GM12878 (cell line): ENCODE measurements around the gene DDX56. TPM values are rescaled to one million over a fixed set of nuclear protein-coding genes. Genes with fewer than 3 reads are reported as not detected.

Experiments
- FOS ChIP-seq: IDR thresholded peaks from 3 replicates; pipeline ENCODE4 v1.6.1; 2011; ENCODE audit warnings: borderline replicate concordance; ENCODE audit not compliant: insufficient read length; ENCODE audit errors: extremely low read depth
- IKZF1 ChIP-seq: fragments of 450-650 bp; conservative IDR thresholded peaks from 2 replicates; pipeline ENCODE4 v1.6.1; 2017; ENCODE audit warnings: antibody characterized with exemption, mild to moderate bottlenecking
- MXI1 ChIP-seq: fragments of 150-350 bp; IDR thresholded peaks from 2 replicates; pipeline ENCODE4 v1.6.1; 2011; ENCODE audit warnings: low read depth, mild to moderate bottlenecking, inconsistent platforms, low read length, improper control_type of control experiment
- NFYA ChIP-seq: IDR thresholded peaks from 2 replicates; pipeline ENCODE4 v1.6.1; 2011; ENCODE audit warnings: low read depth, mild to moderate bottlenecking, low read length, improper control_type of control experiment, borderline replicate concordance
- NR2F1 ChIP-seq: fragments of 450-650 bp; conservative IDR thresholded peaks from 2 replicates; pipeline ENCODE4 v1.6.1; 2017; ENCODE audit warnings: mild to moderate bottlenecking
- SMARCA5 ChIP-seq: fragments of 450-650 bp; IDR thresholded peaks from 2 replicates; pipeline ENCODE4 v1.6.1; 2017; ENCODE audit warnings: mild to moderate bottlenecking
- SPI1 ChIP-seq: IDR thresholded peaks from 2 replicates; pipeline ENCODE4 v1.6.1; 2011; ENCODE audit warnings: low read depth, mild to moderate bottlenecking, low read length, moderate library complexity, borderline replicate concordance; ENCODE audit not compliant: insufficient read depth
- TAF1 ChIP-seq: IDR thresholded peaks from 2 replicates; pipeline ENCODE4 v1.6.1; 2011; ENCODE audit warnings: mild to moderate bottlenecking, low read depth, low read length, borderline replicate concordance
- ZNF207 ChIP-seq: fragments of 450-650 bp; IDR thresholded peaks from 2 replicates; pipeline ENCODE4 v1.6.1; 2014; ENCODE audit warnings: antibody characterized with exemption, mild to moderate bottlenecking, borderline replicate concordance
- ZNF622 ChIP-seq: fragments of 450-650 bp; IDR thresholded peaks from 2 replicates; pipeline ENCODE4 v1.6.1; 2017; ENCODE audit warnings: mild to moderate bottlenecking, inconsistent platforms
- polyA plus RNA-seq, 11 experiments: library from polyadenylated mRNA; depleted of rRNA in 4 of 11; unstranded in 6 of 11; stranded (reverse) in 5 of 11; fragments of >200 nt; fragmentation: Nextera tagmentation in 4 of 11; fragmentation: Illumina TruSeq in 1 of 11; extraction: Ambion mirVana in 4 of 11; extraction: Trizol in 1 of 11; gene quantifications; 1 replicate in 1 of 11; 2 replicates in 10 of 11; pipeline versions ENCODE4 v1.2.1 to v1.2.3, GENCODE V29; 2011 to 2016; ENCODE audit warnings: inconsistent platforms in 2 of 11, missing spikeins in 2 of 11, low read depth in 1 of 11
- total RNA-seq, 4 experiments: library from RNA; depleted of rRNA in 3 of 4; stranded (reverse); fragments of >200 nt in 3 of 4; fragmentation: Illumina TruSeq in 1 of 4; extraction: Trizol in 1 of 4; gene quantifications; 2 replicates each; pipeline versions ENCODE4 v1.2.1 to v1.2.3, GENCODE V29; 2013 to 2021
- TF ChIP-seq, protein P1 (sequence below): IDR thresholded peaks from 2 replicates; pipeline ENCODE4 v1.6.1; 2012; ENCODE audit warnings: mild to moderate bottlenecking, low read depth, low read length
- TF ChIP-seq, protein P2 (sequence below): IDR thresholded peaks from 2 replicates; pipeline ENCODE4 v1.6.1; 2012; ENCODE audit warnings: improper control_type of control experiment, low read depth, low read length; ENCODE audit not compliant: insufficient replicate concordance
- TF ChIP-seq, protein P3 (sequence below): fragments of 450-650 bp; IDR thresholded peaks from 2 replicates; pipeline ENCODE4 v1.6.1; 2017; ENCODE audit warnings: mild to moderate bottlenecking, moderate library complexity

The DDX56 gene
- total and polyA plus RNA-seq, 10 of the 15 experiments (the other 5 are each of a cell fraction or from before 2014, with no cell fraction given), result 19.8 to 136 (median 81.3) TPM

DNA sequence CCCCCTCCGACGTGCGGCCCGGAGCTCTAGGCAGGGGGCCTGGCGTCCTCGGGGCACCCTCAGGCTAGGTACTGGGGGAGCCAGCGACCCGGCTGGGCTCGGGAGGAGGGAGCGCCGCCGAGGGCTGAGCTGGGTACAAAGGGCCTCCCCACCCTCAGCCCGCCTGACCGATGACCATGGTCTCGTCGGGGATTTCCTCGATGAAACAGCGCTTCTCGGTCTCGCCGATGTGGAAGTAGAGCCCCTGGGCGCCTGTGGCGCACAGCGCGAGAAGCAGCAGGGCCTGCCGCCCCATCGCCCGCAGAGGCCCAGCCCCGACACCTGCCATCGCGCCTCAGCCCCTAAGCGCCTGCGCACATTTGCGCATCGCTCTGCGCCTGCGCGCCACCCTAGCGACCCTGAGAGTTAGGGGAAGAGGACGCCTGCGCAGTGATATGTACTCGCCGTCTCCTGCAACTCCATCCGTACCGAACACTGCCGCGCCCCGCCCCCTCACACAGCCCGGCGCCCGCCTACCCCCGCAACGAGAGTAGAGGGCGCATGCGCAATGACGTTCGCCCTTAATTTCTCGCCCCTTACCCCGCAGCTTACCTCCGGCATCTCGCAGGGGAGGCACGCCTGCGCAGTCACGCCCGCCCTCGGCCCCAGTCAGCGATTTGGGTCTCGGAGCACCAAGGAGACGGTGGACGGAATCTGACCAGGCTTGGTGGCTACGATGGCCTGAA, 8.3 kb upstream of the DDX56 start, which contains the start of gene TMED4 (continued):
- TF ChIP-seq, protein P1, sequence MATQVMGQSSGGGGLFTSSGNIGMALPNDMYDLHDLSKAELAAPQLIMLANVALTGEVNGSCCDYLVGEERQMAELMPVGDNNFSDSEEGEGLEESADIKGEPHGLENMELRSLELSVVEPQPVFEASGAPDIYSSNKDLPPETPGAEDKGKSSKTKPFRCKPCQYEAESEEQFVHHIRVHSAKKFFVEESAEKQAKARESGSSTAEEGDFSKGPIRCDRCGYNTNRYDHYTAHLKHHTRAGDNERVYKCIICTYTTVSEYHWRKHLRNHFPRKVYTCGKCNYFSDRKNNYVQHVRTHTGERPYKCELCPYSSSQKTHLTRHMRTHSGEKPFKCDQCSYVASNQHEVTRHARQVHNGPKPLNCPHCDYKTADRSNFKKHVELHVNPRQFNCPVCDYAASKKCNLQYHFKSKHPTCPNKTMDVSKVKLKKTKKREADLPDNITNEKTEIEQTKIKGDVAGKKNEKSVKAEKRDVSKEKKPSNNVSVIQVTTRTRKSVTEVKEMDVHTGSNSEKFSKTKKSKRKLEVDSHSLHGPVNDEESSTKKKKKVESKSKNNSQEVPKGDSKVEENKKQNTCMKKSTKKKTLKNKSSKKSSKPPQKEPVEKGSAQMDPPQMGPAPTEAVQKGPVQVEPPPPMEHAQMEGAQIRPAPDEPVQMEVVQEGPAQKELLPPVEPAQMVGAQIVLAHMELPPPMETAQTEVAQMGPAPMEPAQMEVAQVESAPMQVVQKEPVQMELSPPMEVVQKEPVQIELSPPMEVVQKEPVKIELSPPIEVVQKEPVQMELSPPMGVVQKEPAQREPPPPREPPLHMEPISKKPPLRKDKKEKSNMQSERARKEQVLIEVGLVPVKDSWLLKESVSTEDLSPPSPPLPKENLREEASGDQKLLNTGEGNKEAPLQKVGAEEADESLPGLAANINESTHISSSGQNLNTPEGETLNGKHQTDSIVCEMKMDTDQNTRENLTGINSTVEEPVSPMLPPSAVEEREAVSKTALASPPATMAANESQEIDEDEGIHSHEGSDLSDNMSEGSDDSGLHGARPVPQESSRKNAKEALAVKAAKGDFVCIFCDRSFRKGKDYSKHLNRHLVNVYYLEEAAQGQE, result 0 out of 2 replicates have a peak, but pooled peaks have one; percentile 21
- TF ChIP-seq NR2F1, result peak; percentile 61; the same call in 1 of the 2 replicates
- TF ChIP-seq ZNF207, result peak; percentile 68
- TF ChIP-seq MXI1, result peak; percentile 78
- TF ChIP-seq SMARCA5, result no peak
- peak; percentile 58; the same call in 1 of the 2 replicates for TF ChIP-seq TAF1
- TF ChIP-seq FOS, result no peak
- no peak for TF ChIP-seq ZNF622
- no peak for TF ChIP-seq SPI1
- TF ChIP-seq IKZF1, result peak; percentile 99
- no peak for TF ChIP-seq NFYA
- TF ChIP-seq, protein P2, sequence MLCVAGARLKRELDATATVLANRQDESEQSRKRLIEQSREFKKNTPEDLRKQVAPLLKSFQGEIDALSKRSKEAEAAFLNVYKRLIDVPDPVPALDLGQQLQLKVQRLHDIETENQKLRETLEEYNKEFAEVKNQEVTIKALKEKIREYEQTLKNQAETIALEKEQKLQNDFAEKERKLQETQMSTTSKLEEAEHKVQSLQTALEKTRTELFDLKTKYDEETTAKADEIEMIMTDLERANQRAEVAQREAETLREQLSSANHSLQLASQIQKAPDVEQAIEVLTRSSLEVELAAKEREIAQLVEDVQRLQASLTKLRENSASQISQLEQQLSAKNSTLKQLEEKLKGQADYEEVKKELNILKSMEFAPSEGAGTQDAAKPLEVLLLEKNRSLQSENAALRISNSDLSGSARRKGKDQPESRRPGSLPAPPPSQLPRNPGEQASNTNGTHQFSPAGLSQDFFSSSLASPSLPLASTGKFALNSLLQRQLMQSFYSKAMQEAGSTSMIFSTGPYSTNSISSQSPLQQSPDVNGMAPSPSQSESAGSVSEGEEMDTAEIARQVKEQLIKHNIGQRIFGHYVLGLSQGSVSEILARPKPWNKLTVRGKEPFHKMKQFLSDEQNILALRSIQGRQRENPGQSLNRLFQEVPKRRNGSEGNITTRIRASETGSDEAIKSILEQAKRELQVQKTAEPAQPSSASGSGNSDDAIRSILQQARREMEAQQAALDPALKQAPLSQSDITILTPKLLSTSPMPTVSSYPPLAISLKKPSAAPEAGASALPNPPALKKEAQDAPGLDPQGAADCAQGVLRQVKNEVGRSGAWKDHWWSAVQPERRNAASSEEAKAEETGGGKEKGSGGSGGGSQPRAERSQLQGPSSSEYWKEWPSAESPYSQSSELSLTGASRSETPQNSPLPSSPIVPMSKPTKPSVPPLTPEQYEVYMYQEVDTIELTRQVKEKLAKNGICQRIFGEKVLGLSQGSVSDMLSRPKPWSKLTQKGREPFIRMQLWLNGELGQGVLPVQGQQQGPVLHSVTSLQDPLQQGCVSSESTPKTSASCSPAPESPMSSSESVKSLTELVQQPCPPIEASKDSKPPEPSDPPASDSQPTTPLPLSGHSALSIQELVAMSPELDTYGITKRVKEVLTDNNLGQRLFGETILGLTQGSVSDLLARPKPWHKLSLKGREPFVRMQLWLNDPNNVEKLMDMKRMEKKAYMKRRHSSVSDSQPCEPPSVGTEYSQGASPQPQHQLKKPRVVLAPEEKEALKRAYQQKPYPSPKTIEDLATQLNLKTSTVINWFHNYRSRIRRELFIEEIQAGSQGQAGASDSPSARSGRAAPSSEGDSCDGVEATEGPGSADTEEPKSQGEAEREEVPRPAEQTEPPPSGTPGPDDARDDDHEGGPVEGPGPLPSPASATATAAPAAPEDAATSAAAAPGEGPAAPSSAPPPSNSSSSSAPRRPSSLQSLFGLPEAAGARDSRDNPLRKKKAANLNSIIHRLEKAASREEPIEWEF, result no peak
- TF ChIP-seq, protein P3, sequence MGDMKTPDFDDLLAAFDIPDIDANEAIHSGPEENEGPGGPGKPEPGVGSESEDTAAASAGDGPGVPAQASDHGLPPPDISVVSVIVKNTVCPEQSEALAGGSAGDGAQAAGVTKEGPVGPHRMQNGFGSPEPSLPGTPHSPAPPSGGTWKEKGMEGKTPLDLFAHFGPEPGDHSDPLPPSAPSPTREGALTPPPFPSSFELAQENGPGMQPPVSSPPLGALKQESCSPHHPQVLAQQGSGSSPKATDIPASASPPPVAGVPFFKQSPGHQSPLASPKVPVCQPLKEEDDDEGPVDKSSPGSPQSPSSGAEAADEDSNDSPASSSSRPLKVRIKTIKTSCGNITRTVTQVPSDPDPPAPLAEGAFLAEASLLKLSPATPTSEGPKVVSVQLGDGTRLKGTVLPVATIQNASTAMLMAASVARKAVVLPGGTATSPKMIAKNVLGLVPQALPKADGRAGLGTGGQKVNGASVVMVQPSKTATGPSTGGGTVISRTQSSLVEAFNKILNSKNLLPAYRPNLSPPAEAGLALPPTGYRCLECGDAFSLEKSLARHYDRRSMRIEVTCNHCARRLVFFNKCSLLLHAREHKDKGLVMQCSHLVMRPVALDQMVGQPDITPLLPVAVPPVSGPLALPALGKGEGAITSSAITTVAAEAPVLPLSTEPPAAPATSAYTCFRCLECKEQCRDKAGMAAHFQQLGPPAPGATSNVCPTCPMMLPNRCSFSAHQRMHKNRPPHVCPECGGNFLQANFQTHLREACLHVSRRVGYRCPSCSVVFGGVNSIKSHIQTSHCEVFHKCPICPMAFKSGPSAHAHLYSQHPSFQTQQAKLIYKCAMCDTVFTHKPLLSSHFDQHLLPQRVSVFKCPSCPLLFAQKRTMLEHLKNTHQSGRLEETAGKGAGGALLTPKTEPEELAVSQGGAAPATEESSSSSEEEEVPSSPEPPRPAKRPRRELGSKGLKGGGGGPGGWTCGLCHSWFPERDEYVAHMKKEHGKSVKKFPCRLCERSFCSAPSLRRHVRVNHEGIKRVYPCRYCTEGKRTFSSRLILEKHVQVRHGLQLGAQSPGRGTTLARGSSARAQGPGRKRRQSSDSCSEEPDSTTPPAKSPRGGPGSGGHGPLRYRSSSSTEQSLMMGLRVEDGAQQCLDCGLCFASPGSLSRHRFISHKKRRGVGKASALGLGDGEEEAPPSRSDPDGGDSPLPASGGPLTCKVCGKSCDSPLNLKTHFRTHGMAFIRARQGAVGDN, result peak; percentile 60; the same call in 1 of the 2 replicates
